Endothelial cell (in vitro differentiated cells): ENCODE results near the gene TBC1D8B. TPM values are rescaled to one million over a fixed set of nuclear protein-coding genes. Genes with fewer than 3 reads are reported as not detected.

Experiments used
- DNase-seq: peaks from one replicate; pipeline ENCODE4 v3.0.0; 2021; ENCODE audit warnings: low spot score
- H3K27ac Mint-ChIP-seq: one replicate; pipeline ENCODE4 v1.8.0; 2021; ENCODE audit warnings: mixed read lengths, inconsistent platforms; ENCODE audit not compliant: unreplicated experiment
- H3K27me3 Mint-ChIP-seq: one replicate; pipeline ENCODE4 v1.8.0; 2021; ENCODE audit warnings: mild to moderate bottlenecking, moderate library complexity, mixed read lengths, inconsistent platforms; ENCODE audit not compliant: unreplicated experiment
- H3K36me3 Mint-ChIP-seq: one replicate; pipeline ENCODE4 v1.8.0; 2021; ENCODE audit warnings: mild to moderate bottlenecking, low read depth, mixed read lengths, inconsistent platforms; ENCODE audit not compliant: unreplicated experiment
- H3K4me1 Mint-ChIP-seq: one replicate; pipeline ENCODE4 v1.8.0; 2021; ENCODE audit warnings: mild to moderate bottlenecking, mixed read lengths, inconsistent platforms; ENCODE audit not compliant: unreplicated experiment
- H3K4me3 Mint-ChIP-seq: one replicate; pipeline ENCODE4 v1.8.0; 2021; ENCODE audit warnings: mild to moderate bottlenecking, mixed read lengths, inconsistent platforms; ENCODE audit not compliant: unreplicated experiment
- H3K9me3 Mint-ChIP-seq: one replicate; pipeline ENCODE4 v1.8.0; 2021; ENCODE audit warnings: mixed read lengths, inconsistent platforms; ENCODE audit not compliant: unreplicated experiment
- CTCF ChIP-seq: fragments of 200-600 bp; sonication (generic); IDR thresholded peaks from one replicate; pipeline ENCODE4 v1.5.0; 2021; ENCODE audit warnings: antibody characterized with exemption; ENCODE audit not compliant: unreplicated experiment
- total RNA-seq: library from RNA; stranded (reverse); fragmentation: NEBNext Ultra II Directional; extraction: Animal tissue kit (Norgen Biotek cat#: 25700); gene quantifications from one replicate; pipeline ENCODE4 v1.2.1, GENCODE V29; 2021; ENCODE audit not compliant: unreplicated experiment

TBC1D8B gene
- total RNA-seq, 1 donor from 2014 or later, result 3.6 TPM

GRCh38 chrX:106898462-106898861 lies 96.0 kb downstream of the TBC1D8B start:
- no peak overlapping the region for H3K4me3 Mint-ChIP-seq
- no peak overlapping the region for H3K27ac Mint-ChIP-seq
- peaks cover 4% of the 10 kb centered on the region for H3K4me1 Mint-ChIP-seq
- peak; percentile 11 for DNase-seq
- peak; percentile 27 for TF ChIP-seq CTCF
- peaks cover 4% of the 10 kb centered on the region for H3K27me3 Mint-ChIP-seq
- no peaks in the 10 kb centered on the region for H3K36me3 Mint-ChIP-seq
- no peaks in the 10 kb centered on the region for H3K9me3 Mint-ChIP-seq

- Mint-ChIP-seq H3K27me3 (peaks cover 4% of the 10 kb centered on the region), H3K27ac (no peak overlapping the region), H3K36me3 (no peaks in the 10 kb centered on the region), H3K4me1 (peaks cover 4% of the 10 kb centered on the region), H3K4me3 (no peak overlapping the region), H3K9me3 (no peaks in the 10 kb centered on the region)
- DNase-seq, result no peak
- no peak for TF ChIP-seq CTCF
Observed at GRCh38 chrX:106899276-106899675, 96.8 kb downstream of the TBC1D8B start.

- no peak for DNase-seq
- Mint-ChIP-seq H3K4me3 (no peak overlapping the region), H3K9me3 (no peaks in the 10 kb centered on the region), H3K27ac (no peak overlapping the region), H3K36me3 (no peaks in the 10 kb centered on the region), H3K27me3 (peaks cover 4% of the 10 kb centered on the region), H3K4me1 (peaks cover 4% of the 10 kb centered on the region)
- no peak for TF ChIP-seq CTCF
Observed at GRCh38 chrX:106899841-106900240, 97.4 kb downstream of the TBC1D8B start.

GRCh38 chrX:106901341-106901740 lies 98.9 kb downstream of the TBC1D8B start:
- Mint-ChIP-seq H3K27ac (no peak overlapping the region), H3K27me3 (peaks cover 2% of the 10 kb centered on the region), H3K36me3 (no peaks in the 10 kb centered on the region), H3K4me3 (no peak overlapping the region), H3K9me3 (no peaks in the 10 kb centered on the region), H3K4me1 (no peaks in the 10 kb centered on the region)
- TF ChIP-seq CTCF, result no peak
- no peak for DNase-seq

- no peak overlapping the region for H3K4me3 Mint-ChIP-seq
- no peaks in the 10 kb centered on the region for H3K36me3 Mint-ChIP-seq
- TF ChIP-seq CTCF, result no peak
- peaks cover 2% of the 10 kb centered on the region for H3K27me3 Mint-ChIP-seq
- H3K27ac Mint-ChIP-seq, result no peak overlapping the region
- peaks cover 4% of the 10 kb centered on the region for H3K4me1 Mint-ChIP-seq
- H3K9me3 Mint-ChIP-seq, result no peaks in the 10 kb centered on the region
- DNase-seq, result no peak
Observed at GRCh38 chrX:106901781-106902219, 99.3 kb downstream of the TBC1D8B start.
